Measurements from ENCODE around the gene ALDH3B1.
"Not testable (repeated sequence)": the region's sequence is repeated elsewhere in the genome, so short reads cannot be mapped to it uniquely, and the experiment has no call there.

Gene ALDH3B1

GRCh38 chr11:68010090-68011041 lies at the start of gene ALDH3B1:
Gene ALDH3B1 (plus strand): TSS chr11:68010327. CDS start chr11:68015298, 4,971 bp downstream.
- DNase-seq (ENCODE audit: low read depth in 3 of 3): no peak

- not testable (repeated sequence) for DNase-seq (ENCODE audit: low read depth in 3 of 3)
Observed at GRCh38 chr11:67963217-67963616, 46.9 kb upstream of the ALDH3B1 start.

GRCh38 chr11:67963879-67964278 lies 46.2 kb upstream of the ALDH3B1 start:
- not testable (repeated sequence) for DNase-seq (ENCODE audit: low read depth in 3 of 3)

- DNase-seq (ENCODE audit: low read depth in 3 of 3): not testable (repeated sequence)
Observed at GRCh38 chr11:67964746-67965145, 45.4 kb upstream of the ALDH3B1 start.

GRCh38 chr11:67965830-67966348 lies 44.2 kb upstream of the ALDH3B1 start:
- not testable (repeated sequence) for DNase-seq (ENCODE audit: low read depth in 3 of 3)

GRCh38 chr11:67974746-67975145 lies 35.4 kb upstream of the ALDH3B1 start:
- not testable (repeated sequence) for DNase-seq (ENCODE audit: low read depth in 3 of 3)

GRCh38 chr11:67978766-67979418 lies 31.2 kb upstream of the ALDH3B1 start:
- DNase-seq (ENCODE audit: low read depth in 3 of 3): not testable (repeated sequence)

GRCh38 chr11:67981226-67981625 lies 28.9 kb upstream of the ALDH3B1 start:
- not testable (repeated sequence) for DNase-seq (ENCODE audit: low read depth in 3 of 3)

GRCh38 chr11:67982255-67982857 lies 27.8 kb upstream of the ALDH3B1 start:
- DNase-seq (ENCODE audit: low read depth in 3 of 3): not testable (repeated sequence)

GRCh38 chr11:67983951-67984350 lies 26.2 kb upstream of the ALDH3B1 start:
- no peak for DNase-seq (ENCODE audit: low read depth in 3 of 3)

- not testable (repeated sequence) for DNase-seq (ENCODE audit: low read depth in 3 of 3)
Observed at GRCh38 chr11:67985302-67985701, 24.8 kb upstream of the ALDH3B1 start.

- DNase-seq (ENCODE audit: low read depth in 3 of 3): not testable (repeated sequence)
Observed at GRCh38 chr11:67990546-67991346, 19.4 kb upstream of the ALDH3B1 start.

GRCh38 chr11:67991347-67992121 lies 18.6 kb upstream of the ALDH3B1 start:
- DNase-seq (ENCODE audit: low read depth in 3 of 3): not testable (repeated sequence)

- DNase-seq (ENCODE audit: low read depth in 3 of 3): not testable (repeated sequence)
Observed at GRCh38 chr11:67993821-67994220, 16.3 kb upstream of the ALDH3B1 start.

GRCh38 chr11:67994387-67994786 lies 15.7 kb upstream of the ALDH3B1 start:
- DNase-seq (ENCODE audit: low read depth in 3 of 3): not testable (repeated sequence)

- not testable (repeated sequence) for DNase-seq (ENCODE audit: low read depth in 3 of 3)
Observed at GRCh38 chr11:67995129-67995528, 15.0 kb upstream of the ALDH3B1 start.

GRCh38 chr11:67995579-67995978 lies 14.5 kb upstream of the ALDH3B1 start:
- not testable (repeated sequence) for DNase-seq (ENCODE audit: low read depth in 3 of 3)

- no peak for DNase-seq (ENCODE audit: low read depth in 3 of 3)
Observed at GRCh38 chr11:67996051-67996450, 14.1 kb upstream of the ALDH3B1 start.

GRCh38 chr11:67996622-67997474 lies 13.3 kb upstream of the ALDH3B1 start:
- DNase-seq (ENCODE audit: low read depth in 3 of 3): no peak
